ENCODE measurements around the gene PPP2R5E.

PPP2R5E gene

DNA sequence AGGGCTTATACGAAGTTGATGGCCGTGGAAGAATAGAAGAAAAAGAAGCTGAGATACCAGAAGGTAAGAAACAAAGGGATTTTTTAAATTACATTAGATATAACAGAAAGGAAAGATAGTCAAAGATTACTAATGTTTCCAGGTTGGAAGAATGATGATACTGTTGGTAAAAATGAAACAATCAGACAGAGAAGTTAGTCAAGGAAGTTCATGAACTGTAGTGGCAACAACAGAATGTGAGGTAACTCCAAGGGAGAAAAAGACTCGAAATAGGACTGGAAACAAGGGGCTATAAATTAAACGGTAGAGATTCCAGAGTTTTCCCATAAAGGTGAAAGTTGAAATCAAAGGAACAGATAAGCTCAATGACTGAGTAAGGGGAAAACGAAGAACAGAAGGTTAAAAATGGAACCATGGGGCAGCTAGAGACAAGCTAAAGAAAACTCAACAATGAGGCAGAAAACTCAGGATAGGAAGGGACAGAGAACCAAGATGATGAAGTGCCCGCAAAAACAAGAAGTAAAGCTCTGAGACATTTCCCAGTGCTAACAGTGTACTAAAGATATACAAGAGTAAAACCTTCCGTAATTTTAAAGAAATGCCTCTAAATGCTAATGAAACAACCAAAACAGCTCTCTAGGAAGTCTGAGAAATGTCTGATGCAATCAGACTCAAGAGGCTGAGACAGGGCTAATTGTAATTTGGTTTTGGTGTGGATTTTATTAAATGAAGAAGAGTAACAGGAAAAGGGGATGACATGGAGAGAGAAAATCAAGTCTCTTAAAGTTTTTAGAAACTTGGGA lies 70.0 kb downstream of the PPP2R5E start:
- no peak for DNase-seq (ENCODE audit: low read depth, low spot score)

DNA sequence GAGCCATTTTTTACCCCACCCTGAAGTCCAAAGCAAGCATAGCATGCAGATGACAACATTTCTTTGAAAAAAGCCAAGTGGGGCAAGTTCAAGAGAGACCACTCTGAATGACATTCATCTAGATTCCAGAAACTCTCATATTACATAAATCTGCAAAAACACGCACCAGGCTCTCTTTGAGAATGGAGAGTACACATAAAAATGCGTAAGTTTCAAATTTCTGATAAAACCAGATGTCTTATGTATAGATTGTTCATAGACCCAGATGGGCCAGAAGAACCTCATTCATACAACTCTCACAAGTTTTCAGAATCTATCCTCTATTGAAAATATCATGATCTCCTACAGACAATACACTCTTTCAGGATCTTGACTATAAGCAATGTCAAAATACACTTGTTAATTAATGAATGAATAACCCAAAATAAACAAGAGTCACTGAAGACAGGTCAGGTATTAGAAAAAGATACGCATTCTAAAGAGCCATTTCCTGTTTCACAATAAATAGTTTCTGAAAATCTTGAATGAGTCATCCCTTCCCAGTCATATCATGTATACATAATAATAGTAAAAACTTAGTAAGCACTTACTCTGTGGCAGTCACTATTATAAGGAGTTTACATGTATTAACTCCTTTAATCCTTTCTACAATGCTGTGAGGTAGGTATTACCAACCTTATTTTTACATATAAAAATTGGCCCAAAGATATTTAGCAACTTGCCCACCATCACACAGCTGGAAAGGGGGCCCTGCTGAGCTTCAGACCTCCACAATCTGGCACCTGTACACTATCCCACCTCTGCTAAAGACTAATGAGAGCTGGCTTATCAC lies 72.0 kb downstream of the PPP2R5E start:
- DNase-seq (ENCODE audit: low read depth, low spot score) = no peak

DNA sequence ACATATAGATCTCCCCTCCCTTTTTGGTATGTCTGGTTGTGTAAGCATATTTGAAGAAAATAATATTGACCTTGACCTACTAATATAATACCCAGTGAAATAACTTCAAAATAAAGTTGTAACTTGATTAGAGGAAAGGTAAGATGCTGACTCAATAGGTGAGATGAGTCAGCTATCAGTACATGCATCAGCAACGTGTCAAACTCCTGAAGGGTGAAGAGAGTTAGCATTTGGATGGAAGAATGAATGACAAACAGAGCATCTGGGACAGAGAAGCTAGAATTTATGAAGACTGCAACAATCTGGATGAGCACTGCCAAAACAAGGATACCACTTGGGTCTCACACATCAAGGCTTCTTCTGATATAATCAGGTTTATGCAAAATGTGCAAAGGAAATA lies 74.9 kb downstream of the PPP2R5E start:
- DNase-seq (ENCODE audit: low read depth, low spot score) = no peak

DNA sequence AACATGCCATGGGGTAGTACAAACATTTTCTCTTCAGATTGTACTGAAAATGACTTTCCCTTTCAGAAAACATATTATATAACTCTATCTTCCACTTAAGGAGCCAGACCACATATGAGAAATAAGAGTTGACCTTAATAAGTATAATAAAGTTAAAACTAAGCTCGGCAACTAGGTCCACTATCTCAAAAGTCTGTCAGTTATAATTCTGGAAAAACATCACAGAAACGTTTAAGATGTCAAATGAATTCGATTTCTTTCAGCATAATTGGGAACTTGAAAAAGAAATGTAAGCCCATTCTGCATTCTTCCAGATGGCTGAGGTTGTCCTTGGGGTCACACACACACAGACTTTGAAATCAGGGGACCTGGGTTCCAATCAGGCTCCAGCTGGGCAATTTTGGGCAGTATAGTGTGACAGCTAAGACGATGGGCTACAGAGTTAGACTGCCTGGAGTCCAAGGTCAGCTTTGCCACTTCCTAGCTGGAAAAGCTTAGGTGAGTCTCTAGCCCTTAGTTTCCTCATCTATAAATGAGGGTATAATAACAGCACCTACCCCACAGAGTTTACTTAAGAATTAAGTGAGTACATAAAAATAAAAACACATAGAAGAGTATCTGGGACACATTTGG lies 75.6 kb downstream of the PPP2R5E start:
- no peak for DNase-seq (ENCODE audit: low read depth, low spot score)

DNA sequence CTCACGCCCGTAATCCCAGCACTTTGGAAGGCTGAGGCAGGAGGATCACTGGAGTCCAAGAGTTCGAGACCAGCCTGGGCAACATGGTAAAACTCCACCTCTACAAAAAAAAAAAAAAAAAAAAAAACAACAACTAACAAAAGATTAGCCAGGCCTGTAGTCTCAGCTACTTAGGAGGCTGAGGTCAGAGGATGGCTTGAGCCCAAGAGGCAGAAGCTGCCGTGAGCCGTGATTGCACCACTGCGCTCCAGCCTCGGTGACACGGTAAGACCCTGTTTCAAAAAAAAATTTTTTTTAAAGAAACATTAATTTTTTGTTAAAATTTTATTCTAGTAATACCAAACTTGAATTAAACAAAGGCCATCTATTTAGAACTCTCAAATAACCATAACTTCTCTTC lies 77.8 kb downstream of the PPP2R5E start:
- DNase-seq (ENCODE audit: low read depth, low spot score) = no peak

DNA sequence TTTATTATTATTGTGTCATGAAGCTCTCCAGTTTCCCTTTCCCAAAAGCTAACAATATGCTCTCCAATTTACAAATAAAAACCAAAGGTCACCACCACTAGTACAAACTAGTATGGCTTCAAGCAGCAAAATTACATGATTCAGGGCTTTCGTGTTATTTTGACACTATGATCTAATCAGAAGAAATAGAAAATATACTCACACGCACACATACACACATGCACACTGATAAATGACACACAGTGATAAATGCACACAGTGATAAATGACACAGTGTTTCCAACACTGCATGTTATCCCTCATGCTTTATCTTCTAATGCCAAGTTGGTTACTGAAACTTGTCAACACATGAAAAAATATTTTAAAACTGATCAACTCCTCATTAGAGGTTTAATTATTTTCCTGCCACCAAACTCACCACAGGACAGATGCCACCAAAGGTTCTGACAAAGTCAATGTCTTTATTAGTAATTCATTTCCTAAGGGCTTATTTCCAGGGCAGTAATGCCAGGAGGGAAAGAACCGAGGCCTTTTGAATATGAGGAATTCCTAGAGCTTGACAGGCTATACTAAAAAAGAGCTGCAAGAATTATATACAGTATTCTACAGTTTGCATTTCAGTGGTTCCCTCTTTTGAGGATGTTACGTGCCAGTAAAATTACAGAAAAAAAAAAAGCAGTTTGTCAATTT lies 82.4 kb downstream of the PPP2R5E start:
- DNase-seq (ENCODE audit: low read depth, low spot score) = no peak

DNA sequence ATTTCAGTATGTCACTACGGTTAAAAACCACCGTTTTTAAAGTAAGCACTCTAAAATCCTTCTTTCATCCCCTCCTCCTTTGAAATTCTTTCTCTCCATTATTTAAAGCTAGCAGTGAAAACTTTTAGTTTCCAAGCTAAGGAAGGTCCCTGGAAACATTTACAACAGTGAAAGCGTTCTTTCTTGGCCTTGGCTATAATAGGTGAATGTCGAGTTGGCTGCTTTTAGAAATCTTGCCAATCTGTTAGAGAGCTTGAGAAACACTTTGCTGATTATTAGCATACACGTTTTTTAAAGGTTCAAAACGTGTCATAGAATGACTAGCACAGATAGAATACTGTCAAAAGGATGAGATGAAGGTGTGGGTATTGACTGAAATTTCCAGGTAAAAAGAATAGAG lies 83.4 kb downstream of the PPP2R5E start:
- DNase-seq (ENCODE audit: low read depth, low spot score) = no peak

DNA sequence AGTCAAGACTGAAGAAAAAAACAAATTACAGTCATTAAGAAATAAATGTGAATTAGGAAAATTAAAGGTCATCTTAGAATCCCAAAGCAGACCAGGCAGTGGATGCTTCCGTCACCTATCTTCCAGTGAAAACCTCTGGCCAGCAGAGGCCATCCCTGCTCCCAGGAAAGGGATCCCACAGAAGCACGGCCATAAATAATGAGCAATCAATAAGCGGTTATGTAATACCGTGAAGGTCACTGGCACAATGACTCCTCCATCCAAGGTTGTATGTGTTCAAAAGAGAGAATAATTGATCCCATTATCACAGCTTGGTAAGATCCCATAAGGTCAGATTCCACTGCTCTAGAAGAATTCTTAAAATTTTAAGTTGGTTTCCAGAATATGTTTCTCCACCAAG lies 85.7 kb downstream of the PPP2R5E start:
- no peak for DNase-seq (ENCODE audit: low read depth, low spot score)

DNA sequence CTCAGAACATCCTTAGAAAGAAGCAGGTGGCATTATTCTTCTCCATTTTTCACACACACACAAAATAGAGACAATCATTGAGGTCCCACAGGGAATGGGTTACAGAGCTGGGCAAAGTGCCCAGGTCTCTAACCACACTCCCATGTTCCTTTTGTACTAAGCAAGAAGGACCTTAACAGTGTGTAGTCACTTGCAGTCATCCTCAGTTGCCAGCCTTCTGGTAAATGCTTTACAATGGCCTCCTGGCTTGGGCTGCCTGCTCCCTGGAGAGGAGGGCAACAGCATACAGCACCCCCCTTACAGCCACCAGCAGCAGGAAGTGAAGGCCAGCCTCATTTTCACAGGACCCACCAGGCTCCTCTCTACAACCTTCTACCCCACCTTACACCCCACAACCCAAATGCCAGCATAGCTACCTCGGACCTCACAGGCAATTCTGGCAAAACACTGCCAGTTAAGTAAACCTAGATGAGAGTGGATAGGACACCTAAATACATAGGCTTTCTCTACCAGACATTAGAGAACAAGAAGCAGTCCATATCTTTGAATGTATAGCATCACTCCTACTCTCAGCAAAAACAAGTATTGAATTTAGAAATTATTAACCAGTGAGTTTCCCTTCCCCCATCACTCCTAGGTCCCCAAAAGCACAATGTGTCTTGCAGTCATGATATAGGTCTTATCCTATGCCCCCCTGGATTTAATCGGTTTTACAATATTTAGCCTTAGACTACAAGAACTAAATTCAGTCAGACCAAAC lies 88.1 kb downstream of the PPP2R5E start:
- DNase-seq (ENCODE audit: low read depth, low spot score) = peak; percentile 12

DNA sequence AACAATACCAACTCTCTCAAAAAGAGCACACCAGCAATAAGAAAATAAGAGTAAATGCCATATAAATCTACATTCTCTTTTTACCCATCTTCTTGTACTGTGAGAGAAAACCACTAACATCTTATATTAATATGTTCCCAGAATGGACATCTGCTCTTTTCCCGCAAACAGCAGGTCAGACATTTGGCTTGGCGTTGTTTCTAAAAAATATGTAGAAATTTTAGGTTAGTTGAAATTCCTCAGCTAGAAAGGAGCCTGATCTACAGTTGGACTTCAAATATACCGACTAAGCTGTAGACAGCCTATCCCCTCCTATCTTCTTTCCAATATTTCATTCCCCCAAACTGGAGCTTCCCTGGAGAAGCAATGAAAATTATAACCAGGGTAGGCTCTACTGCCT lies 88.7 kb downstream of the PPP2R5E start:
- no peak for DNase-seq (ENCODE audit: low read depth, low spot score)

DNA sequence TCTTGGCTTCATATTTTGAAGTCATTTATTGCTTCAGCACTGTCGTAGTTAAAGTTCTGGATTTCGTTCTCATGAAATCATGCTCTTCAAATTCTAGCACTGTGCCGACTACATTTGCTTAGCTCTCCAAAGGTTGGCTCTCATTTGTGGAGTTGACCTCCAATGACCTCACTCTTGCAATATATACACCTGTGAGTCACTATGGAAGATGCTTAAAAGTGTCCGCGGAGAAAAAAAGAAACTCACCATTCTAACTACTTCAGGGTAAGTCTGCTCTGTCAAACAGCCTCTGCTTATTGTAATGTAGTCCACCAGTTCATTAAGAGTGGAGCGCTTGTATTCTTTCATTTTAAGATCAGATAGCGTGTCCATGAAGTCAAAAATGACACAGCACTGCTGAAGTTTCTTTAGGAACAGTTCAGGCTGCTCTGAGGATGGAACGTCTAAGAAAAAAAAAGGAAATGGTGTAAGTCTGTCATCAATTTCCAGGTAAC lies 89.7 kb downstream of the PPP2R5E start:
- no peak for DNase-seq (ENCODE audit: low read depth, low spot score)

DNA sequence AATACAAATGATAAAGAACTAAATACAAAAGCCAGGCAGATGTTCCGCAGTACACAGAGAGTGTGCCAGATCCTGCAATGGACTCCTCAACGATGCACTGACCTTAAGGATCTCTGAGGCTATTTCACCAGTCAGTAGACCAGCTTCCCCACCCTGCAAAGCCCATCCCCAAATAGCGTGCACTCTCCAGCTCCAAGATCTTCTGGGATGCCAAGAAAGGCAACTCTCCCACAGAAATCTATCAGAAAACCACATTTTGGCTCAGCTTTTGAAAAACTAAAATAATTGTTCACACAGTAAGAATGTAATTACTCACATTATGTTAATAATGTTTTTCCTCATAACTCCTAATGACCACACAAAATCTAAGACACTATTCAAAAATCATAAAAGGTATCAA lies 90.4 kb downstream of the PPP2R5E start:
- no peak for DNase-seq (ENCODE audit: low read depth, low spot score)

DNA sequence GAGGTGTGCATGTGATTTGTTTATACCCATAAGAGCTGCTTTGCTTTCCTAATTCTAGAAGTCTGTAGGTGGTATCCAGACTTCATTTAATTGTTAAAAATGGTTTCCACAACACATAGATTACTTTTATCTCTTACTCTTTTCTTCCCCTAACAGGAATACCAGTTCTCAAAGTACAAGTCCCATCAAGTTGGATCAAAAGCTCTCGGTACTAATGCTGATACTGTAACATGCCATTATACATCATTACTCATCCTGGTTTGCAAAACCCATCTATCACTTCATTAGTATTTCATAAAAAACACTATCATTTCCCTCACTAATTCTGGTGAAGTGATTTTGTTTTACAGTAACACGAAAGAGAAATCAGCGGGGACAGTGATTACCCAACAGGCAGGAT lies 94.3 kb downstream of the PPP2R5E start:
- DNase-seq (ENCODE audit: low read depth, low spot score) = no peak

DNA sequence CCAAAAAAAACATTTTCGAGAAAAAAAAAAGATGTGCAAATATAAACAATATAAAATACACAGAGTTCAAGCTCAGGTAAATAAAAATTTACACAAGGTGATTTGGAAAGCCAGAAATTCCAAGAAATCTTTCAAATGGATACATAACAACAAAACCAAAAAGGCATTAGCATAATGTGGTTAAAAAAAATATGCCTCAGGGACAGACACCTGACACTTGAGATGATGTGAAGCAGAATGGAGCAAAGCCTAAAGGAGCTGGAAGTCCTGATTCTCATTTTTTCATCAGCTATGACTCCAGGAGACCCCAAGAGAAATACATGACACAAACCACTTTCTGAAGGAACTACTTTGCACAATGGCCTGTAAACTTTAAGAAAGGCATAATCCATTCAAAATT lies 98.6 kb downstream of the PPP2R5E start:
- DNase-seq (ENCODE audit: low read depth, low spot score) = no peak

DNA sequence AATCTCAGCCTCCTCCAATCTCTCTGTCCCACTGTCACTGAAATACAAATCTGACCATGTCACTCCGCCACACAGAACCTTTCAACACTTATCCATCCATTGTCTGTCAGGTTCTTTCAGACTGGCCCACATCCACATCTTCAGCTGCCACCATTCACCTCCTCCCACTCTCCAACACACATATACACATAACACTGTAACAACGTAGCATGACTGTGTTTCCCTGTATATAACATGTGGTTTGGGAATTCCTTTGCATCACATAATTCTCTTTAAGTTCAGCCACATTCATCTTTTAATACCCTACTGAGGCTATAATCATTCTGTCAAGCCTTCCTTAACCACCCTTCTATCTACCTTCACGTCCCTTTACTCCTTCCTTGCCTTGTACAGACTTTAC lies 99.2 kb downstream of the PPP2R5E start:
- no peak for DNase-seq (ENCODE audit: low read depth, low spot score)

DNA sequence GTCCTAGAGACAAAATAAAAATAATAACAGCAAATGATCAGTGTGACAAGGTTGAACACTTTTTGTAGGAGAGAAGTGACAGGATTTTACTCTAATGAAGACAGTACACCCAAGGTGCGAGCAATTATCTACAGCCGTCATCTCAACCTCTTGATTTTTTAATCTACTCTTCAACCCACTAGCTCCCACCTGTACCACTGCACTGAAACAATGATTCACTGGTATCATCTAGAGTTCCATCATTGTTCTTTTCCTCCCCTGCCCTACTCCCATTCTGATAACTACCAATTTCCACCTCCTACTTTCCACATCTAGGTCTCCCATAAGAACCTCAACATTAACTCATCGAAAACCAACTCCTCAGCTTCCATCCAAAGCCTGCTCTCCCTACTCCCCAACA lies 99.8 kb downstream of the PPP2R5E start:
- DNase-seq (ENCODE audit: low read depth, low spot score) = no peak

DNA sequence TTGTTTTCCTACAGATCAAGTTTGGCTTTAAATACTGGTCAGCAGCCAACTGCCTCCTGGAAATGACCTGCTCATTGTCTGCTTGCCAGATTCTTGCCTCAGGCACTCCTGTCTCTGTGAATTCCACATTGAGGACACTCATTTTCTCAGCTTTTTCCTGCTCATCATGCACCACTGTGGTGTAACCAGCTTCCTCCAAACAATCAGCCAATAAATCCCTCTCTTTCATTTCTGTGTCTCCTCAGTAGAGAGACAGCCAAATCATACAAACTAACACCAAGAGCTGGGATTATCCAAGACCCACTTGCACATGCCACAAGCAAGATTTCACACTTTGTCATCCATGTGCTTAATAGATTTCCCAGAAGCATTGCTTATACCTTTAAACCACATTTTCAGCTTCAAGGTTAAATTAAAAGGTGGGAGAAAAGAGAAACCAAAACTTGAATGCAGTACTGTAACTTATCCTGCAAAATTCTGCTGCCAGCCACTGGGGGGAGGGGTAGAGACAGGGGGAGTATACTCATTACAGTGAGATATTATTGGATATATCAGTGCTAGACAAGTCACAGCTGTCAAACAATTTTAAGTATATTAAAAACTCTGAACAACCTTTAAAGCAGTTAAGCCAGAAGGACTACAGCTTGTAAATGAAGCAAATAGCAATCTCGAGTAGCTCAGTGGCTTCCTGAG lies 105.0 kb downstream of the PPP2R5E start:
- DNase-seq (ENCODE audit: low read depth, low spot score) = no peak

DNA sequence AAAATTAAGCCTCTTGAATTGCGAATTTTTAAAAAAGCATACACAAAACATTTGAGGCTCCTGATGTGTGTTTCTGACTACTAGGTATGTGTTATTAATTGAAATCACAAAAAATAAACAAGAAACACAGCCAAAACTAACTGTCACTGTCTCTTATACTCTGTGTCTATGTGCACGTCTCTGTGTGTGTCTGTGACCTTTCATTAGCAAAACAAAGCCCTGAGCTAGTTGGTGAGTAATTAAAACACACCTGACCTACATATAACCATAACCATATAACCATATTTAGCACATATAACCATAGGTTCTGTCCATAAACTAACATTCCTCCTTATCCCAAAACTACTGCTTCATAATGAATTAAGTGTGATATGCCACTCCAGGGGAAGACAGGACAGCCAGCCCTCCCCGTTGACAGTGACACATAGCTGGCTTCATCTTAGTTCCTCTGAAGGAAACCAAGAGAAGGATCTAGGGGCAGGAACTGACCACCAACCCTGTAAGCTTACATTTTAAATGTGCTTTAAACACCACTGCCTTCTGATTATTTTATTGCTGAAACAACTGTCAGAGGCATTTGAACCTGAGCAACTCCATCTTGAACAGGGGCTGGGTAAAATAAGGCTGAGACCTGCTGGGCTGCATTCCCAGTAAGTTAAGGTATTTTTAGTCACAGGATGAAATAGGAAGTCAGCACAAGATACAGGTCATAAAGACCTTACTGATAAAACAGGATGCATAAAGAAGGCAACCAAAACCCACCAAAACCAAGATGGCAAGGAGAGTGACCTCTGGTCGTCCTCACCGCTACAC lies 106.7 kb downstream of the PPP2R5E start:
- DNase-seq (ENCODE audit: low read depth, low spot score) = no peak

DNA sequence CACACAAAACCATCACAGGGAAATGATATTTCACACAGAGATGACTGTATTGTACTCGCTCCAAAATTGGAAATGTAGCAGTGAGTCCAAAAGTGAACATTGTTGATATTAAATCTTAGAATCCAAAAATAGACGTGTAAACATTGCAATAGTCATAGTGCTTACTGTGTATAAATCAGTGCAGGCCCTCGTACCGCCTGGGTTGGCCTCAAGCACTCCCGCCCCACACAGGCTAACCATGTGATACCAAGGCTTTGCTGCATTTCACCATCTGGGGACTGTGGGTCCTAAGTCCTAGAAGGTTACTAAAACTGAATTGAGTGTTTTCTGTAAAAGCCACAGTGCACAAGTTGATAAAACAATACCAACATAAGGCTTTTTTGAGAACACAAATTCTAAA lies 107.3 kb downstream of the PPP2R5E start:
- no peak for DNase-seq (ENCODE audit: low read depth, low spot score)

DNA sequence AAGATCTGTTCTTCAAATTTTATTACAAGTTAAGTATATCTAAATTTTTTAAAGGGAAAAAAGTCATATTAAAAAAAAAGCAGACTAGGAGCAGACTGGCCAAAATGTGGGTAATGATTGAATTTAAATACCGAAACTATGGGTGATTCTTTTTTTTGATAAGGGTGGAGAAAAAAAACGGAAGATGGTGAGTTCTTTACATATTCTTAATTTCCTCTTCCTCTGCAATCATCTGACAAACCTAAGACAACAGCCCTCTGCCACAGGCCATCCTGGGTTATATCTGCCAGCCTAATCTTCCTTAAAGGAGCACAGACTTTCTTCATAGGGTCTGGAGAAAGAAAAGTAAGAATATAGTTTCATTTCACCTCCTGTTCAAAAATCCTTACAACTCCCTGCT lies 108.0 kb downstream of the PPP2R5E start:
- DNase-seq (ENCODE audit: low read depth, low spot score) = no peak

All from iPS DF 19.7 (cell line).